IPS DF 4.7 (cell line): ENCODE data around the gene GSTA1.
"Not testable (repeated sequence)": the region's sequence is repeated elsewhere in the genome, so short reads cannot be mapped to it uniquely, and the experiment has no call there.

Source experiments
- DNase-seq: peaks from one replicate; pipeline ENCODE4 v3.0.0-alpha.2; 2013; ENCODE audit warnings: low spot score; ENCODE audit errors: extremely low read depth

GSTA1 gene

GRCh38 chr6:52803668-52804255, at the start of gene GSTA1:
Gene GSTA1 (minus strand): TSS chr6:52803816. CDS start chr6:52799267, 4,549 bp downstream.
- not testable (repeated sequence) for DNase-seq

- DNase-seq, result no peak
These were observed 45.5 kb upstream of the GSTA1 start for GRCh38 chr6:52849137-52849536.

- DNase-seq, result no peak
These were observed 42.4 kb upstream of the GSTA1 start for GRCh38 chr6:52846002-52846401.

- DNase-seq, result no peak
These were observed 40.0 kb upstream of the GSTA1 start for GRCh38 chr6:52843605-52844004.

GRCh38 chr6:52840763-52841585, 37.4 kb upstream of the GSTA1 start, which contains the start of gene GSTA5:
Gene GSTA5 (minus strand): TSS chr6:52840813.
- no peak for DNase-seq

- DNase-seq, result peak; percentile 58
These were observed 35.8 kb upstream of the GSTA1 start for GRCh38 chr6:52839124-52840055.

- DNase-seq, result no peak
These were observed 30.9 kb upstream of the GSTA1 start for GRCh38 chr6:52834481-52834880.

GRCh38 chr6:52830869-52831268, 27.3 kb upstream of the GSTA1 start:
- DNase-seq, result not testable (repeated sequence)

GRCh38 chr6:52829046-52829817, 25.6 kb upstream of the GSTA1 start:
- no peak for DNase-seq

GRCh38 chr6:52828621-52829020, 25.0 kb upstream of the GSTA1 start:
- DNase-seq, result not testable (repeated sequence)

GRCh38 chr6:52827073-52827783, 23.6 kb upstream of the GSTA1 start:
- not testable (repeated sequence) for DNase-seq

GRCh38 chr6:52826513-52826912, 22.9 kb upstream of the GSTA1 start:
- no peak for DNase-seq

- not testable (repeated sequence) for DNase-seq
These were observed 22.4 kb upstream of the GSTA1 start for GRCh38 chr6:52825900-52826459.

- DNase-seq, result not testable (repeated sequence)
These were observed 21.7 kb upstream of the GSTA1 start for GRCh38 chr6:52825270-52825793.

GRCh38 chr6:52821842-52822241, 18.2 kb upstream of the GSTA1 start:
- DNase-seq, result no peak

GRCh38 chr6:52820198-52820597, 16.6 kb upstream of the GSTA1 start:
- DNase-seq, result no peak

GRCh38 chr6:52815167-52816092, 11.8 kb upstream of the GSTA1 start:
- peak; percentile 30 for DNase-seq

GRCh38 chr6:52814545-52814944, 10.9 kb upstream of the GSTA1 start:
- DNase-seq, result not testable (repeated sequence)
